B cell (primary cell): ENCODE data around the gene SPOCK1.

ENCODE experiments used
- CTCF ChIP-seq: fragments of 200-600 bp; IDR thresholded peaks from one replicate; pipeline ENCODE4 v1.8.0; 2022; ENCODE audit warnings: antibody characterized with exemption, mild to moderate bottlenecking
- EZH2 ChIP-seq: IDR thresholded peaks from 2 replicates; pipeline ENCODE4 v1.6.1; 2012; ENCODE audit warnings: borderline replicate concordance, low read depth, mild to moderate bottlenecking, moderate library complexity, low read length; ENCODE audit not compliant: insufficient read depth, poor library complexity, severe bottlenecking

GRCh38 chr5:137290373-137290772 is 208.8 kb downstream of the SPOCK1 start:
- TF ChIP-seq CTCF = no peak
- no peak for TF ChIP-seq EZH2
